ENCODE measurements around the gene CAMK4. TPM values are rescaled to one million over a fixed set of nuclear protein-coding genes. Genes with fewer than 3 reads are reported as not detected.

The CAMK4 gene
- total RNA-seq, 1 donor from 2014 or later: 5.1 TPM

DNA sequence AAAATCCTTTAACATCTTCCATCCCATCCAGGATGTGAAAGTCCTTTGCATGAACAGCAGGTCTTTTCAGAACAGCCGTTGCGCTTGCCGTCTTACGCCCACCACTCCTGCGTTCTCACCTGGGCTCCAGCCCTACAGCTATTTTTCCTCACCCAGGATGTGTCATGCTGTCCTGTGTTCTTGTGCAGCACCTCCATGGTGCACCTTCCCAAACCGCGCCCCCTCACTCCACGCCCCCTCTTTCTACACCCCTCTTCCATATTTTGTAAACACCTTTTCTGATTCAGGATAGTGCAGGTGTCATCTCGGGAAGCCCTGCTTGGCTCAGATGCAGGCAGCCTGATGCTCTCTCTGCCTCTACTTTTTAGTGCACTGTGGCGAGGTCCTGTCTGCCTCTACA, 18.4 kb downstream of the CAMK4 start:
- DNase-seq (ENCODE audit: low read depth): no peak
- H3K4me3 ChIP-seq (ENCODE audit: low read depth, low read length): no peak overlapping the region
- TF ChIP-seq, protein P1, sequence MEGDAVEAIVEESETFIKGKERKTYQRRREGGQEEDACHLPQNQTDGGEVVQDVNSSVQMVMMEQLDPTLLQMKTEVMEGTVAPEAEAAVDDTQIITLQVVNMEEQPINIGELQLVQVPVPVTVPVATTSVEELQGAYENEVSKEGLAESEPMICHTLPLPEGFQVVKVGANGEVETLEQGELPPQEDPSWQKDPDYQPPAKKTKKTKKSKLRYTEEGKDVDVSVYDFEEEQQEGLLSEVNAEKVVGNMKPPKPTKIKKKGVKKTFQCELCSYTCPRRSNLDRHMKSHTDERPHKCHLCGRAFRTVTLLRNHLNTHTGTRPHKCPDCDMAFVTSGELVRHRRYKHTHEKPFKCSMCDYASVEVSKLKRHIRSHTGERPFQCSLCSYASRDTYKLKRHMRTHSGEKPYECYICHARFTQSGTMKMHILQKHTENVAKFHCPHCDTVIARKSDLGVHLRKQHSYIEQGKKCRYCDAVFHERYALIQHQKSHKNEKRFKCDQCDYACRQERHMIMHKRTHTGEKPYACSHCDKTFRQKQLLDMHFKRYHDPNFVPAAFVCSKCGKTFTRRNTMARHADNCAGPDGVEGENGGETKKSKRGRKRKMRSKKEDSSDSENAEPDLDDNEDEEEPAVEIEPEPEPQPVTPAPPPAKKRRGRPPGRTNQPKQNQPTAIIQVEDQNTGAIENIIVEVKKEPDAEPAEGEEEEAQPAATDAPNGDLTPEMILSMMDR (conservative IDR thresholded peaks at IDR 0.05; ENCODE audit: low read depth, low read length): no peak

DNA sequence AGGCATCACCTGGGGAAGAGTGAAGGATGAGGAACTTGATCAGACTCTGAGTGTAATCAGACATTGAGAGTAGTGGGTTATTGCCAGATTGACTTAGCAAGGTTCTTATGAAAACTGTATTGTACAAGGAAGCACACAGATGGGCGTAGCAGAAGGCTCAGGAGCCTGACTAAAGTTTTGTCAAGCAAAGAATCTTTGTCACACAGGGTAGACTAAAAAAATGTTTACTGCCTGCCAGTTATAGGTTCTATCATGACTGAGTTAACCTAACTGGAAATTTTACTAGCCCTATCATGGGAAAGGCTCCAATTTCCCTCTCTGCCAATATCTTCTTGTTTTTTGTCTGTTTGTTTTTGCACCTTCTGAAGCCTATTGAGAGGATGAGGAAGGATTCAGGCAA, 19.1 kb downstream of the CAMK4 start:
- DNase-seq (ENCODE audit: low read depth): no peak
- TF ChIP-seq, protein P1 (conservative IDR thresholded peaks at IDR 0.05; ENCODE audit: low read depth, low read length): no peak
- H3K4me3 ChIP-seq (ENCODE audit: low read depth, low read length): no peak overlapping the region

DNA sequence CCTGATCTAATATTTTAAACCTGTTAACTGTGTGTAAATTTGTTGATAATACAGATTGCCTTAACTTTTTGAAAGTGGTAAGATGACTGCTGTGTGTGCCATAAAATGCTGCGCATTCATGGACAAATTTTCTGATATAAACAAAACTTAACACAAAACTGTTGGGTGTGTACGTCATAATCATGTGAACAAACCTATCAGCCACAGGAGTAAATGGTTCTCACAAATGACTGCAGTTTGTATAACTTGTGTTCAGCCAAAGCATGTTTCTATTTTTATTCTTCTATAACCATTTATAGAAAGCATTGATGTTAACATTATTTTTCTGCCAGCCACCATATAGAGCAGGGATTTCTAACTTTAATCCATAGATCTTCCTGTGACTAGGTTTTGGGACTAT, 21.5 kb downstream of the CAMK4 start:
- TF ChIP-seq, protein P1 (conservative IDR thresholded peaks at IDR 0.05; ENCODE audit: low read depth, low read length): no peak
- DNase-seq (ENCODE audit: low read depth): no peak

DNA sequence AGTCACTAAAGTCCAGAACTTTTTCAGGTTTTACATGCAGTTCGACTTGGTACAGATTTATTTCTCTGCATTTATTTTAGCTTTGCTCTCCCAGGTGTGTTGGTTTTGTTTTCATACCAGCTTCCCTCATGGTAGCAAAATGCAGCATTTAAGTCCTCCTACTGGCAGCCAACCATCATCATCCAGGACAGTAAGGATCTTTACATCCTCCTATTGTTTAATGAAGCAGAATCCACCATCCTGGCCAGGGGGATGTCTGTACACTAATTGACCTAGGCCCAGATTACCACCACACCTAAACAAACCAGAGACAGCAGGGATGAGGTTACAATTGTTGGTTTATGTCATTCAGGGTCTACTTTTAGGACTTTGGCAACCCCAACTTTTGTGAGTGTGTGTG, 22.3 kb downstream of the CAMK4 start:
- no peak overlapping the region for H3K4me3 ChIP-seq (ENCODE audit: low read depth, low read length)
- TF ChIP-seq, protein P1 (conservative IDR thresholded peaks at IDR 0.05; ENCODE audit: low read depth, low read length): no peak

More for the DNA sequence above, 21.5 kb downstream of the CAMK4 start:
- no peak overlapping the region for H3K4me3 ChIP-seq (ENCODE audit: low read depth, low read length)

DNA sequence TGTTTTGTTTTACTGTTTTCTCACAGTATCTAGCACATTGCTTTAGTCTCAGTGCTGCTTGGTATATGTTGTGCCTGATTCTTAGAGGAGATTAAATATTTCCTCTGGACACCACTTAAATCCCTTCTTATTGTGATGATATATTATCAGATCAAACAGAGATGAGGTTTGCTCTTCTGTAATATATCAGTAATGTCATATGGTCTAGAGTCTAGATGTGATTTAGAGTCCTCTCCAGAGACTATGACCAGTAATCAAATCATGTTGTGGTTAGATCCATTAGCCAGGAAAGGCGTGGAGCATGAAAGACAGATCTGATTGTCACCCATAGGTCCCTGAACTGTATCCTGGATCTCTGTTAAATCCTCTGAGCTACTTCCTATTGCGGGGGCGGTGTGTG, 24.4 kb downstream of the CAMK4 start:
- DNase-seq (ENCODE audit: low read depth): no peak
- TF ChIP-seq, protein P1 (conservative IDR thresholded peaks at IDR 0.05; ENCODE audit: low read depth, low read length): no peak

More for the DNA sequence above, 22.3 kb downstream of the CAMK4 start:
- DNase-seq (ENCODE audit: low read depth): no peak

DNA sequence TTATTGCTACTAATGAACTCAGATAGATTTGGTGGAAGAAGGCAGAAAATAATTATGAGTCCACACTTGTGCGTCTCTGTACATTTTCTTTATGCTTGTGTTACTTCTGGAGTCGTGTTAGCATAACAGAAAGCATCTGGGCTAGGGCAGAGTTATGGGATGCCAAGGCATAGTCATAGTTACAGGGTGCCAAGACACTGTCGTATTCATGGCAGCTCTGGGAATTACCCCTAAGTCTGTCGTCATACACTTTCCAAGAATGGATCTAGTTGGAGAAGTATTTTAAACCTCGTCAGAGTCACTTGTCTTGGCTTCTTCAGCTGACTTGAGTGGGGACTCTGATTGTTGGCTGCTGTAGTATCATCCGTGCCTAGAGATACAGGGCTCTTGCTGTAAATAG, 27.7 kb downstream of the CAMK4 start:
- H3K4me3 ChIP-seq (ENCODE audit: low read depth, low read length): no peak overlapping the region
- DNase-seq (ENCODE audit: low read depth): no peak
- TF ChIP-seq, protein P1 (conservative IDR thresholded peaks at IDR 0.05; ENCODE audit: low read depth, low read length): no peak

More for the DNA sequence above, 24.4 kb downstream of the CAMK4 start:
- H3K4me3 ChIP-seq (ENCODE audit: low read depth, low read length): no peak overlapping the region

DNA sequence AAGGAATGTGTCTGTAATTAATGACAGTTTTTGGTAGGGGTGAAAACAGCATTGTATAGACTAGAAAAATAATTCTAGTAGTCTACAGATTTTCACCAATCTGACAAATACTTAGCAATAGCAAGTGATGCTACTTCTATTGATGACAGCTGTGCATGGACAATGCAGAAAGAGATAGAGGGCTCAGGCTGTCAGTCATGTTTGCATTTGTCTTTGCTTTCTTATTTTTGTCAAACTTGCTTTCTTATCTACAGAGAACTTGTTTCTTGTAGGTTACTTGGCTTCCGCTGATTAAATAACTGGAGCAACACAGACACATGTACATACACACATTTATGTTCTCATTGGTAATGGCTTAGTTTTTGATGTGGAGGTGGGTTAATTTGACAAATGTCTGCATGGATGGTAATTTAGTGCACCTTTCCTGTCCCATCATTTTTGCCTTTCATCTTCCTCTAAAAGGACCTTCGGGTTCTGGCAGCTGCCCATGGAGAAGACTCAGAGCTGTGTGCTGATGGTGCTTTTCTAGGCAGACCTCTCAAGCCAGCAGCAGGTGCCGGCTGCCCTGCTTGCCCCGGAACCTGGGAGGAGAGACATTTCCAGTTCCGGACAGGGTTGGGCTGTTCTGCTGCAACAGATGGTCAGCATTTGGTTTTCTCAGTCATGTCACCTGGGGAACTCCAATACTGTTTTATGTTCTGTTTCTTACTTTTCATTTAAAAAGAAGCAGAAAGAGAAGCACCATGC, 28.8 kb downstream of the CAMK4 start:
- TF ChIP-seq, protein P1 (conservative IDR thresholded peaks at IDR 0.05; ENCODE audit: low read depth, low read length): no peak
- DNase-seq (ENCODE audit: low read depth): no peak
- H3K4me3 ChIP-seq (ENCODE audit: low read depth, low read length): no peak overlapping the region
